Kidney (tissue), 14 donors: ENCODE measurements around the gene EIF5B. TPM values are rescaled to one million over a fixed set of nuclear protein-coding genes. Genes with fewer than 3 reads are reported as not detected.

ENCODE experiments used
- DNase-seq, 5 donors: peaks; one replicate each; pipeline ENCODE4 v3.0.0-alpha.2; 2013 to 2020
- FAIRE-seq: peaks from 2 replicates; lab custom pipeline; 2012; peaks lifted over from hg19 to GRCh38; lab: Jason Lieb, UNC
- H3K27ac ChIP-seq, 2 donors: one replicate each; pipeline ENCODE4 v1.7.0; 2013; ENCODE audit warnings: low read depth in 2 of 2, low read length in 2 of 2, inconsistent platforms in 1 of 2
- H3K27me3 ChIP-seq: one replicate; pipeline ENCODE4 v1.7.1; 2013; ENCODE audit warnings: low read length, inconsistent platforms; ENCODE audit not compliant: control insufficient read depth, insufficient read depth
- H3K36me3 ChIP-seq, 3 donors: one replicate each; pipeline versions ENCODE4 v1.7.0 to v1.7.1; 2013; ENCODE audit warnings: low read length in 3 of 3, control low read depth in 1 of 3, inconsistent platforms in 1 of 3; ENCODE audit not compliant: insufficient read depth in 3 of 3, control insufficient read depth in 2 of 3
- H3K4me1 ChIP-seq, 3 donors: one replicate each; pipeline versions ENCODE4 v1.7.0 to v1.7.1; 2013; ENCODE audit warnings: low read length in 3 of 3, inconsistent platforms in 1 of 3, low read depth in 1 of 3; ENCODE audit not compliant: control insufficient read depth in 2 of 3, insufficient read depth in 2 of 3
- H3K4me3 ChIP-seq, 3 donors: one replicate each; pipeline versions ENCODE4 v1.7.0 to v1.8.1; 2013; ENCODE audit warnings: low read length in 3 of 3, control low read depth in 1 of 3, inconsistent platforms in 1 of 3
- H3K9ac ChIP-seq, 3 donors: one replicate each; pipeline versions ENCODE4 v1.7.0 to v1.7.1; 2013; ENCODE audit warnings: low read length in 3 of 3, control low read depth in 1 of 3, inconsistent platforms in 1 of 3
- H3K9me3 ChIP-seq, 3 donors: one replicate each; pipeline versions ENCODE4 v1.7.0 to v1.7.1; 2013; ENCODE audit warnings: low read length in 3 of 3, control low read depth in 1 of 3, inconsistent platforms in 1 of 3; ENCODE audit not compliant: control insufficient read depth in 2 of 3, insufficient read depth in 1 of 3
- CTCF ChIP-seq: IDR thresholded peaks from 3 replicates; pipeline ENCODE4 v1.5.1; 2012; ENCODE audit warnings: mild to moderate bottlenecking, moderate library complexity, borderline replicate concordance; ENCODE audit not compliant: insufficient read depth; ENCODE audit errors: extremely low read depth
- intact Hi-C: fragments of 100-400 bp; cut with DNase I; formaldehyde crosslinking; loops from one replicate; pipeline ENCODE4 v1.11.1; 2022
- polyA plus RNA-seq: library from polyadenylated mRNA; stranded (reverse); fragments of 350-450 nt; fragmentation: Illumina TruSeq; extraction: RNeasy Lipid Tissue Mini Kit (QIAGEN cat#74804); gene quantifications from one replicate; pipeline ENCODE4 v1.2.3, GENCODE V29; 2014; ENCODE audit warnings: low read depth, low replicate concordance; ENCODE audit not compliant: insufficient read depth
- total RNA-seq: library from RNA; stranded (reverse); fragmentation: NEBNext Ultra II Directional; extraction: Animal tissue kit (Norgen Biotek cat#: 25700); gene quantifications from one replicate; pipeline ENCODE4 v1.2.1, GENCODE V29; 2021
- donor health status: control.
- donor health status: control.
- donor health status: control.
- donor health status: control.
- donor health status: control.
- donor health status: DM: yes; HTN: yes; CAD: no.
- donor health status: Normal renal cell carcinoma (clear cell type).

Gene EIF5B
- total and polyA plus RNA-seq, 2 donors from 2014 or later: 36.9 to 39.7 TPM

GRCh38 chr2:99389371-99389770 lies 52.2 kb downstream of the EIF5B start:
- TF ChIP-seq CTCF: no peak
- Histone ChIP-seq H3K4me3 (no peak overlapping the region), H3K4me1 (no peaks in the 10 kb centered on the region), H3K9ac (no peak overlapping the region), H3K27ac (no peak overlapping the region), H3K27me3 (no peaks in the 10 kb centered on the region), H3K9me3 (no peaks in the 10 kb centered on the region), H3K36me3 (peaks cover 3 to 23% (median 19%) of the 10 kb centered on the region in 3 donors)
- intact Hi-C loops: no loop called here
- DNase-seq (no peak), FAIRE-seq (no peak)

GRCh38 chr2:99389946-99390345 lies 52.8 kb downstream of the EIF5B start:
- TF ChIP-seq CTCF: no peak
- H3K9ac ChIP-seq: no peak overlapping the region

GRCh38 chr2:99395589-99396130 lies 58.5 kb downstream of the EIF5B start:
- no peak overlapping the region for H3K9ac ChIP-seq
- intact Hi-C loops: no loop called here
- DNase-seq (no peak), FAIRE-seq (no peak)
- H3K36me3 ChIP-seq: peaks cover 6 to 62% (median 46%) of the 10 kb centered on the region in 3 donors
- peaks cover 0 to 2% (median 0%) of the 10 kb centered on the region in 3 donors for H3K4me1 ChIP-seq
- TF ChIP-seq CTCF: no peak
- no peak overlapping the region for H3K4me3 ChIP-seq
- H3K9me3 ChIP-seq: no peaks in the 10 kb centered on the region
- H3K27me3 ChIP-seq: no peaks in the 10 kb centered on the region
- no peak overlapping the region for H3K27ac ChIP-seq

More at GRCh38 chr2:99389946-99390345, 52.8 kb downstream of the EIF5B start:
- intact Hi-C loops: no loop called here
- no peak for FAIRE-seq
- Histone ChIP-seq H3K27me3 (no peaks in the 10 kb centered on the region), H3K36me3 (peaks cover 4 to 25% (median 24%) of the 10 kb centered on the region in 3 donors), H3K9me3 (no peaks in the 10 kb centered on the region), H3K27ac (no peak overlapping the region), H3K4me3 (no peak overlapping the region), H3K4me1 (no peaks in the 10 kb centered on the region)
- no peak for DNase-seq
